SK-N-SH (cell line): ENCODE measurements around the gene CASKIN2. TPM values are rescaled to one million over a fixed set of nuclear protein-coding genes. Genes with fewer than 3 reads are reported as not detected.

ENCODE experiments used
- CTCF ChIA-PET: fragments of 300-600, 350-600 bp; formaldehyde crosslinking; extraction: SDS; loops from one replicate; lab custom pipeline; 2021; lab: Yijun Ruan, JAX
- POLR2A ChIA-PET: fragments of 350-600 bp; sonication (Branson Sonifier 250); formaldehyde crosslinking; extraction: SDS; loops from one replicate; lab custom pipeline; 2020; ENCODE audit warnings: antibody characterized with exemption, inconsistent platforms; lab: Yijun Ruan, JAX
- DNase-seq: peaks from one replicate; pipeline ENCODE4 v3.0.0; 2012
- H2AFZ ChIP-seq: fragments of 200-600 bp; sonication (generic); 2 replicates; pipeline ENCODE4 v1.8.1; 2016; ENCODE audit warnings: antibody characterized with exemption, mild to moderate bottlenecking, low read depth
- H3F3A ChIP-seq: fragments of 200-600 bp; sonication (generic); replicated peaks from 2 replicates; pipeline ENCODE3; 2016; ENCODE audit warnings: antibody characterized with exemption, mild to moderate bottlenecking; ENCODE audit not compliant: insufficient read depth
- H3K27ac ChIP-seq, 2 experiments: fragments of 200-500 bp in 1 of 2; fragments of 200-600 bp in 1 of 2; sonication (Bioruptor generic) in 1 of 2; sonication (generic), shearing (Covaris generic) in 1 of 2; 2 replicates each; pipeline versions ENCODE4 v1.5.1 to v1.6.1; 2014 to 2016; ENCODE audit warnings: low read depth in 2 of 2, inconsistent platforms in 1 of 2, low read length in 1 of 2, mild to moderate bottlenecking in 1 of 2, mixed read lengths in 1 of 2
- H3K27me3 ChIP-seq: fragments of 200-600 bp; sonication (generic), shearing (Covaris generic); 2 replicates; pipeline ENCODE4 v1.6.1; 2016; ENCODE audit warnings: mixed run types; ENCODE audit not compliant: insufficient read depth
- H3K36me3 ChIP-seq, 2 experiments: fragments of 200-500 bp in 1 of 2; fragments of 200-600 bp in 1 of 2; sonication (Bioruptor generic) in 1 of 2; sonication (generic) in 1 of 2; replicated peaks in 1 of 2; 2 replicates each; pipeline versions ENCODE3 to v1.5.1; 2014 to 2016; ENCODE audit warnings: low read length in 1 of 2, mild to moderate bottlenecking in 1 of 2; ENCODE audit not compliant: insufficient read depth in 2 of 2, control insufficient read depth in 1 of 2
- H3K4me1 ChIP-seq, 2 experiments: fragments of 200-500 bp in 1 of 2; fragments of 200-600 bp in 1 of 2; sonication (Bioruptor generic) in 1 of 2; sonication (generic), shearing (Covaris generic) in 1 of 2; 2 replicates each; pipeline versions ENCODE4 v1.5.1 to v1.6.1; 2014 to 2016; ENCODE audit warnings: low read depth in 1 of 2, low read length in 1 of 2, mixed run types in 1 of 2; ENCODE audit not compliant: insufficient read depth in 2 of 2, control insufficient read depth in 1 of 2
- H3K4me2 ChIP-seq: fragments of 200-600 bp; sonication (generic), shearing (Covaris generic); 2 replicates; pipeline ENCODE4 v1.6.1; 2017; ENCODE audit warnings: mixed run types
- H3K4me3 ChIP-seq, 2 experiments: fragments of 200-500 bp in 1 of 2; fragments of 200-600 bp in 1 of 2; sonication (Bioruptor generic) in 1 of 2; sonication (generic), shearing (Covaris generic) in 1 of 2; 2 replicates each; pipeline versions ENCODE4 v1.5.1 to v1.8.1; 2014 to 2016; ENCODE audit warnings: low read depth in 2 of 2, inconsistent platforms in 1 of 2, low read length in 1 of 2, mild to moderate bottlenecking in 1 of 2, mixed read lengths in 1 of 2, moderate library complexity in 1 of 2
- H3K79me2 ChIP-seq: fragments of 200-600 bp; sonication (generic); 2 replicates; pipeline ENCODE4 v1.8.1; 2017; ENCODE audit warnings: mild to moderate bottlenecking; ENCODE audit not compliant: insufficient read depth
- H3K9ac ChIP-seq: fragments of 200-600 bp; sonication (generic); 2 replicates; pipeline ENCODE4 v1.6.1; 2017; ENCODE audit warnings: mixed run types
- H3K9me2 ChIP-seq: fragments of 200-600 bp; sonication (generic); 2 replicates; pipeline ENCODE4 v1.6.1; 2017; ENCODE audit warnings: mixed run types
- H3K9me3 ChIP-seq: fragments of 200-600 bp; sonication (generic); 2 replicates; pipeline ENCODE4 v1.6.1; 2017; ENCODE audit warnings: mixed run types, mild to moderate bottlenecking, moderate library complexity
- H4K20me1 ChIP-seq: fragments of 200-600 bp; sonication (generic); 2 replicates; pipeline ENCODE4 v1.6.1; 2017; ENCODE audit warnings: mild to moderate bottlenecking, mixed run types; ENCODE audit not compliant: insufficient read depth
- CTCF ChIP-seq: fragments of 200-600 bp; sonication (generic); IDR thresholded peaks from 2 replicates; pipeline ENCODE4 v1.6.1; 2017; ENCODE audit warnings: antibody characterized with exemption, mild to moderate bottlenecking, moderate library complexity
- EZH2phosphoT487 ChIP-seq: fragments of 200-600 bp; sonication (generic); IDR thresholded peaks from 2 replicates; pipeline ENCODE4 v1.6.1; 2017; ENCODE audit warnings: low read depth, mixed run types, mild to moderate bottlenecking, antibody characterized with exemption, moderate library complexity, borderline replicate concordance
- FOXJ3 ChIP-seq: sonication (generic); formaldehyde crosslinking; IDR thresholded peaks from 2 replicates; pipeline ENCODE4 v1.5.1; 2020; ENCODE audit warnings: mild to moderate bottlenecking, missing genetic modification reagents
- FOXM1 ChIP-seq: IDR thresholded peaks from 2 replicates; pipeline ENCODE4 v1.4.0; 2012; ENCODE audit warnings: low read depth, mild to moderate bottlenecking
- GABPA ChIP-seq: IDR thresholded peaks from 2 replicates; pipeline ENCODE4 v1.4.0; 2012; ENCODE audit warnings: low read depth, mild to moderate bottlenecking
- GATA2 ChIP-seq: sonication (generic); formaldehyde crosslinking; IDR thresholded peaks from 2 replicates; pipeline ENCODE4 v1.5.0; 2020; ENCODE audit warnings: mild to moderate bottlenecking, missing genetic modification reagents
- JUND ChIP-seq: IDR thresholded peaks from 2 replicates; pipeline ENCODE4 v1.4.0; 2012
- NFIC ChIP-seq: IDR thresholded peaks from 2 replicates; pipeline ENCODE4 v1.4.0; 2012; ENCODE audit warnings: borderline replicate concordance
- NRF1 ChIP-seq: IDR thresholded peaks from 2 replicates; pipeline ENCODE4 v1.6.1; 2012; ENCODE audit warnings: low read depth, mild to moderate bottlenecking, low read length
- PBX3 ChIP-seq: IDR thresholded peaks from 2 replicates; pipeline ENCODE4; 2012
- RAD21 ChIP-seq: IDR thresholded peaks from 2 replicates; pipeline ENCODE4 v1.6.1; 2012; ENCODE audit warnings: mild to moderate bottlenecking, low read length
- RCOR1 ChIP-seq: fragments of 150-350 bp; IDR thresholded peaks from 2 replicates; pipeline ENCODE4 v1.6.1; 2017; ENCODE audit warnings: antibody characterized with exemption, low read length
- REST ChIP-seq: IDR thresholded peaks from 2 replicates; pipeline ENCODE4 v1.6.1; 2012; ENCODE audit warnings: mild to moderate bottlenecking, low read depth, low read length, moderate library complexity
- RXRA ChIP-seq: IDR thresholded peaks from 2 replicates; pipeline ENCODE4 v1.4.0; 2012; ENCODE audit warnings: low read depth, mild to moderate bottlenecking, borderline replicate concordance
- TAF1 ChIP-seq: IDR thresholded peaks from 2 replicates; pipeline ENCODE4 v1.6.1; 2012; ENCODE audit warnings: low read depth, mild to moderate bottlenecking, low read length, moderate library complexity, borderline replicate concordance
- TCF12 ChIP-seq: IDR thresholded peaks from 2 replicates; pipeline ENCODE4 v1.4.0; 2012
- TEAD4 ChIP-seq: IDR thresholded peaks from 2 replicates; pipeline ENCODE4 v1.4.0; 2012; ENCODE audit warnings: mild to moderate bottlenecking, borderline replicate concordance; ENCODE audit not compliant: insufficient read depth
- YY1 ChIP-seq: IDR thresholded peaks from 2 replicates; pipeline ENCODE4 v1.4.0; 2012; ENCODE audit warnings: low read depth, mild to moderate bottlenecking
- WGBS: methylation state at CpG from one replicate; pipeline ENCODE4 v1.1.6; 2017; ENCODE audit warnings: low lambda C conversion rate; 5-methylcytosine and 5-hydroxymethylcytosine counted together
- polyA plus RNA-seq, 3 experiments: library from polyadenylated mRNA; depleted of rRNA; stranded (reverse); fragments of >200 nt; gene quantifications; 2 replicates each; pipeline ENCODE4 v1.2.3, GENCODE V29; 2012
- TF ChIP-seq, protein P1 (sequence below): IDR thresholded peaks from 2 replicates; pipeline ENCODE4 v1.4.0; 2012; ENCODE audit warnings: low read depth, borderline replicate concordance

The CASKIN2 gene
- polyA plus RNA-seq, 1 of the 3 experiments (the other 2 are of a cell fraction), result 6.5 TPM

DNA sequence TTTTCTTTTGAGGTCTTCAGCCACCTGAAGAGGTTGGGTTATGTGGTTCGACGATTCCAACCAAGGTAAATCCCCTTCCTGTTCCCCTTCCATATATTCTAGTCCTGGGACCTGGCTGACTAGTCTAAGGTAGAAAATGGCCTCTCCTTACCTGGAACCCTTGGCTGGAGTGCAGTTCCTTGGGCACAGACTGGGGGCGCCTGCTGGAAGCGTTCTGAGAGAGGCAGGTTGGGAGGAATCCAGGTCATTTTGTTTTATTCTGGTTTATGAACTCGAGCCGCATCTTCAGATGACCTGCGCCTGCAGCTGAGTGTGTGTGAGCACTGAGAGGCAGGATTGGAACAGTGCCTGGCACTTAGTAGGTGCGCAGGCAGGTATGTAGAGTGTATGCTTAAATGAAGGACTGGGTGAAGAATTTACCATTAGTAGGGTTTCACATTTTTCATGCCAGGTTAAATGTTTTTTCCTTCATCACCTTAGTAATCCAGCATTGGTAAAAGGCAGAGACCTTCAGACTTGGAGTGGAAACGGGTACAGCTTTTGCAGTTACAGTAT lies 3.7 kb upstream of the CASKIN2 start:
- Histone ChIP-seq H4K20me1 (peaks cover 11% of the 10 kb centered on the region), H2AFZ (no peak overlapping the region), H3K79me2 (peaks cover 11% of the 10 kb centered on the region; the same call in 1 of the 2 replicates), H3K27ac (no peak overlapping the region), H3K9ac (no peak overlapping the region), H3K4me2 (no peak overlapping the region), H3K9me2 (no peaks in the 10 kb centered on the region), H3K36me3 (peaks cover 13 to 19% of the 10 kb centered on the region in 2 experiments), H3K9me3 (no peaks in the 10 kb centered on the region), H3K27me3 (no peaks in the 10 kb centered on the region), H3K4me3 (no peak overlapping the region)
- POLR2A ChIA-PET, result no interaction called here
- no peak for DNase-seq
- 94% methylated on average over 9 of the region's 9 CpGs for WGBS
- TF ChIP-seq RCOR1 (no peak), NRF1 (no peak), GATA2 (CRISPR knock-in tag) (no peak), FOXM1 (no peak), TEAD4 (no peak), GABPA (no peak), CTCF (no peak), NFIC (no peak), FOXJ3 (no peak), PBX3 (no peak), TCF12 (no peak), TAF1 (no peak), RXRA (no peak), REST (no peak), YY1 (no peak), RAD21 (no peak), JUND (no peak), EZH2phosphoT487 (no peak)
- TF ChIP-seq, protein P1, sequence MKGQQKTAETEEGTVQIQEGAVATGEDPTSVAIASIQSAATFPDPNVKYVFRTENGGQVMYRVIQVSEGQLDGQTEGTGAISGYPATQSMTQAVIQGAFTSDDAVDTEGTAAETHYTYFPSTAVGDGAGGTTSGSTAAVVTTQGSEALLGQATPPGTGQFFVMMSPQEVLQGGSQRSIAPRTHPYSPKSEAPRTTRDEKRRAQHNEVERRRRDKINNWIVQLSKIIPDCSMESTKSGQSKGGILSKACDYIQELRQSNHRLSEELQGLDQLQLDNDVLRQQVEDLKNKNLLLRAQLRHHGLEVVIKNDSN, result no peak
- TF ChIP-seq, all 33 proteins: peak for 0
- H3F3A ChIP-seq, result peaks cover 7% of the 10 kb centered on the region
- CTCF ChIA-PET, result interaction anchor here (0.7 to 4.2 kb wide), 13 partner anchors 16 to 774 kb away, joined by 3 to 37 read pairs (median 3); partner anchors contain the start of genes MIF4GD and SMIM5
- H3K4me1 ChIP-seq, result peaks cover 0 to 18% of the 10 kb centered on the region in 2 experiments; a peak in 1 of 4 replicates
